NB4 (cell line): Measurements from ENCODE around the gene FKBP9.

Experiments used
- DNase-seq: peaks from one replicate; pipeline ENCODE4 v3.0.0; 2010; ENCODE audit warnings: low read depth
- H3K4me3 ChIP-seq: one replicate; pipeline ENCODE4 v1.5.1; 2011; ENCODE audit warnings: mild to moderate bottlenecking, low read depth, low read length, moderate library complexity
- CTCF ChIP-seq: IDR thresholded peaks from one replicate; pipeline ENCODE4 v1.5.1; 2012; ENCODE audit warnings: low read depth, low read length
- MYC ChIP-seq: IDR thresholded peaks from 2 replicates; pipeline ENCODE4 v1.6.1; 2011; ENCODE audit warnings: low read depth, low read length
- POLR2A ChIP-seq: IDR thresholded peaks from 2 replicates; pipeline ENCODE4 v1.6.1; 2011; ENCODE audit warnings: mild to moderate bottlenecking; ENCODE audit not compliant: insufficient read length; ENCODE audit errors: extremely low read depth
- TF ChIP-seq, protein P1 (sequence below): IDR thresholded peaks from 2 replicates; pipeline ENCODE4 v1.6.1; 2011; ENCODE audit warnings: low read depth, low read length

The FKBP9 gene

GRCh38 chr7:33012364-33012763, 55.1 kb downstream of the FKBP9 start:
- TF ChIP-seq MYC (no peak), POLR2A (no peak), CTCF (no peak)
- TF ChIP-seq, protein P1, sequence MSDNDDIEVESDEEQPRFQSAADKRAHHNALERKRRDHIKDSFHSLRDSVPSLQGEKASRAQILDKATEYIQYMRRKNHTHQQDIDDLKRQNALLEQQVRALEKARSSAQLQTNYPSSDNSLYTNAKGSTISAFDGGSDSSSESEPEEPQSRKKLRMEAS = no peak
- no peak for DNase-seq
- no peak overlapping the region for H3K4me3 ChIP-seq

DNA sequence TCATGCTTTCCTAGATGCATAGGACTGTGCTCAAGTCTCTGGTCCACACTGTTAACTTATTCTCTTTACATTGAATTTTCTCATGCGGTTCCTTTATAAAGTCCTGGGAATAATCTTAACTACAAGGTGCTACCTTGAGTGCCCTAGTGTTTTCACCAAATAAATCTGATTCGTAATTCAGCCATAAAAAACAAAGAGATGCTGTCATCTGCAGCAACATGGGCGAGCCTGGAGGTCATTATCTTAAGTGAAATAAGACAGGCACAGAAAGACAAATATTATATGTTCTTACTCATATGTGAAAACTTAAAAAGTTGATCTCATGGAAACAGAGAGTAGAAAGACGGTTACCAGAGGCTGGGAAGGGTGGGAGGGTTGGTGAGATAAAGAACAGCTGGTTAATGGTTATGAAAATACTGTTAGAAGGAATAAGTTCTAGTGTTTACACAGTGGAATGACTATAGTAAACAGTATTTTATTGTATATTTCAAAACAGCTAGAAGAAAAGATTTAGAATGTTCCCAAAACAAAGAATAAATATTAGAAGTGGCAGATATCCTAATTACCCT, 67.0 kb downstream of the FKBP9 start:
- H3K4me3 ChIP-seq = no peak overlapping the region
- no peak for TF ChIP-seq CTCF
- no peak for TF ChIP-seq MYC
- TF ChIP-seq POLR2A = no peak
- DNase-seq = no peak

DNA sequence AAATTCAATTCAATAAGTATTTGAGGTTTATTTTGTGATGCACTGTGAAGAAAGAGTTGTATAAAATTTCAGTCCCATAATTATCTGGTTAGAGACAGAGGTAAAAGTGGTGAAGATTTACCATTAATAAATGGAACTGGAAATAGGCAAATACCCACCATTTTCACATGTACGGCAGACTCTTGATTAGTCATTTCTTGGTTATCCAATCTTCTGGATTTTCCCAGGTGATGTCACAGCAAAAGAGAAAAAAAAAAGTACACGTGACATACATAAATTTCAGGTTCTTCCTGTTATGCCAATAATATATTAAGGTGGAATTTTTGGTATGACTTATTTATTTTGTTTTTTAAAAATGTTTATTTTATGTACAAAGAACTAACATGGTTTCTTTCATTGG, 78.5 kb downstream of the FKBP9 start:
- TF ChIP-seq CTCF = no peak
- no peak for TF ChIP-seq MYC
- no peak for TF ChIP-seq POLR2A
- TF ChIP-seq, protein P1 = no peak
- DNase-seq = no peak
- H3K4me3 ChIP-seq = no peak overlapping the region

DNA sequence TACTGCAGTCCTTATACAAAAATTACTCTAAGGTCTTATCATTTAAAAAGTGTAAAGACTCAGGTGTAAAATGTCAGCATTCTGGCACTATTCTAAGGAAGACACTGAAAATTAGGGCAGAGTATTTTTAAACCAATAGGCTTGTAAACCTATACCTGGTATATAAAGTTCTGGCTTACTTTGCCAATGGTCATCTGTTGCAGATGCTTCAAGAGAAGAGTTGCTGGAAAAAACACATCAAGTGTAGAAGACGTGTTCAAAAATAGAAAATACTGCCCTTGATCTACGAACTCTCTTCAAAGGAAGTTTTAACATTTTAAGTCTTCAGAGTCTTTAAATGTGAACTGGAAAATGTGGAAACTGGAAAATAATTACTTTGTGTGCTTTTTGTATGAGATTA, 81.4 kb downstream of the FKBP9 start:
- TF ChIP-seq MYC = no peak
- TF ChIP-seq, protein P1 = no peak

DNA sequence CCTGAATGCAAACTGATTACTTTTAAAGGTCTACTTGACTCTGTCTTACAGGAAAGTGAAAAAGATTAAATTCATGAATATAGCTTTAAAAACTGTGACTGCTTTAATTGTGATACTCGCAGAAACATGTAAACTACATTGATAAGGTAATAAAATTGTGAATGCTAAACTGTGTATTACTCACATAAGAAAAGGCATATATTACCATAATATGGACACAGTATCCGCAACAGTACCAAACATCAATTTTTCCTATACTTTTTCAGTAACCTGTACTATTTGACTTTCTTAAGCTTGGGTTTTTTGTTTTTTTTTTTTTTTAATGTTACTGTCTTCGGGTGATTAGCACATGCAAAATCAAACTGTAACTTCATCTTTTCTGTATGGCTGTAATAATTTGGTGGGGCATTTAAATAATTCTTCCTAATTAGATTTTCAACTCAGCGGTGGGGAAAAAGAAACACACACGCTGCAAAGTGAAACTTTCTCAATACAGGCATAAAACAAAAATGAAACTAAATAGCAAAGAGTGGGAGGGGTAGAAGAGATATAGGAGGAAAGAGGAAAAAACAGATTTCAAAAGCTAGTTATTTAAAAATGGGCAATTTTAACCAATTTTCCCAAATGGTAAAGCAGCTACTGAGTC, 82.1 kb downstream of the FKBP9 start:
- DNase-seq = no peak
- TF ChIP-seq CTCF = no peak
- TF ChIP-seq, protein P1 = no peak
- TF ChIP-seq POLR2A = no peak
- TF ChIP-seq MYC = no peak
- no peak overlapping the region for H3K4me3 ChIP-seq

More for the DNA sequence above, 81.4 kb downstream of the FKBP9 start:
- DNase-seq = no peak
- no peak overlapping the region for H3K4me3 ChIP-seq

GRCh38 chr7:33039903-33040292, 82.7 kb downstream of the FKBP9 start:
- TF ChIP-seq, protein P1 = no peak
- no peak for TF ChIP-seq POLR2A
- TF ChIP-seq MYC = no peak
- no peak for TF ChIP-seq CTCF
- DNase-seq = no peak
- no peak overlapping the region for H3K4me3 ChIP-seq
